ENCODE data around the gene DLGAP4.

The DLGAP4 gene

DNA sequence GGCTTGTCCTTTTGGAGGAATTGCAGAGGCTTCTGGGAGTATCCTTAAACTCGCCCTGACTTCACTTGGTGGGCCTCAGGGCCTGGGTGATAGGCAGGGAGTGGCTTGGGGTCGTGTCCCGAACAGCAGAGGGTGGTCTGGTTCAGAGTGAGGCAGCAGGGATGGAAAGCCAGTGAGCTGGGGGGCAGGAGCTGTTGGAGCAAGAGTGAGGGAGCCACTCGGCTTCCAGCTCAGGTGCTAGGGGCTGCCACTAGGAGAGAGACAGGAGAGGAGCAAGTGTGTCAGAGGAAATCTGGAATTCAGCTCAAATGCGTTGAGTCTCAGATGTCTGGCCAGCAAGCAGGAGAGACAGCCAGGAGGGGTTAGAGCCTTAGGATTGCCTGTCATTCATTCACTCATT lies 85.8 kb downstream of the DLGAP4 start:
- ChIA-PET CTCF (interaction anchor here (1.2 to 1.9 kb wide), 2 partner anchors 47 to 190 kb away, joined by 3 to 5 read pairs; no protein-coding TSS in a partner anchor), POLR2A (no interaction called here)
- no peak for DNase-seq (ENCODE audit: low read depth, low spot score)

DNA sequence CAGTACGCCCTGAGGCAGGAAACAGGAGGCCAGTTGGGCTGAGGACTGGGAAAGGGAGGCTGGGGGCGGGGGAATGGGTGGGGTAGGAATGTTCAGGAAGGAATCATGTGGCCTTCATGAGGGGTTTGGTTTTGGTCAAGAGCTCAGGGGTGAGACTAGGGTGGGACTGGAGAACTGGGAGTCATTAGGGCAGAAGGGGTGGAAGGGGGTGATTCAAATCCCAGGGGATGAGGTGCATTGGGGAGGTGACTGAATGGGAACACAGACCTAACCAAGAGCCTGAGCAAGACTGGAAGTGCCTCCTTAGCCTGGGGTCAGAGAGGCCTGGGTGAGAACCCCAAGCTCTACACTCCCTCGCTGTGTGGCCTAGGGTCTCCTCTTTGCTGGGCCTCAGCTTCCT lies 86.8 kb downstream of the DLGAP4 start:
- POLR2A ChIA-PET = no interaction called here
- no peak overlapping the region for H3K4me3 ChIP-seq (ENCODE audit: low read depth, low read length)
- TF ChIP-seq, protein P1, sequence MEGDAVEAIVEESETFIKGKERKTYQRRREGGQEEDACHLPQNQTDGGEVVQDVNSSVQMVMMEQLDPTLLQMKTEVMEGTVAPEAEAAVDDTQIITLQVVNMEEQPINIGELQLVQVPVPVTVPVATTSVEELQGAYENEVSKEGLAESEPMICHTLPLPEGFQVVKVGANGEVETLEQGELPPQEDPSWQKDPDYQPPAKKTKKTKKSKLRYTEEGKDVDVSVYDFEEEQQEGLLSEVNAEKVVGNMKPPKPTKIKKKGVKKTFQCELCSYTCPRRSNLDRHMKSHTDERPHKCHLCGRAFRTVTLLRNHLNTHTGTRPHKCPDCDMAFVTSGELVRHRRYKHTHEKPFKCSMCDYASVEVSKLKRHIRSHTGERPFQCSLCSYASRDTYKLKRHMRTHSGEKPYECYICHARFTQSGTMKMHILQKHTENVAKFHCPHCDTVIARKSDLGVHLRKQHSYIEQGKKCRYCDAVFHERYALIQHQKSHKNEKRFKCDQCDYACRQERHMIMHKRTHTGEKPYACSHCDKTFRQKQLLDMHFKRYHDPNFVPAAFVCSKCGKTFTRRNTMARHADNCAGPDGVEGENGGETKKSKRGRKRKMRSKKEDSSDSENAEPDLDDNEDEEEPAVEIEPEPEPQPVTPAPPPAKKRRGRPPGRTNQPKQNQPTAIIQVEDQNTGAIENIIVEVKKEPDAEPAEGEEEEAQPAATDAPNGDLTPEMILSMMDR (IDR thresholded peaks at IDR 0.05; ENCODE audit: insufficient read depth, low read length, missing control alignments) = no peak
- DNase-seq (ENCODE audit: low read depth, low spot score) = no peak
- CTCF ChIA-PET = no interaction called here

More for the DNA sequence above, 85.8 kb downstream of the DLGAP4 start:
- TF ChIP-seq, protein P1 (IDR thresholded peaks at IDR 0.05; ENCODE audit: insufficient read depth, low read length, missing control alignments) = no peak
- no peak overlapping the region for H3K4me3 ChIP-seq (ENCODE audit: low read depth, low read length)

DNA sequence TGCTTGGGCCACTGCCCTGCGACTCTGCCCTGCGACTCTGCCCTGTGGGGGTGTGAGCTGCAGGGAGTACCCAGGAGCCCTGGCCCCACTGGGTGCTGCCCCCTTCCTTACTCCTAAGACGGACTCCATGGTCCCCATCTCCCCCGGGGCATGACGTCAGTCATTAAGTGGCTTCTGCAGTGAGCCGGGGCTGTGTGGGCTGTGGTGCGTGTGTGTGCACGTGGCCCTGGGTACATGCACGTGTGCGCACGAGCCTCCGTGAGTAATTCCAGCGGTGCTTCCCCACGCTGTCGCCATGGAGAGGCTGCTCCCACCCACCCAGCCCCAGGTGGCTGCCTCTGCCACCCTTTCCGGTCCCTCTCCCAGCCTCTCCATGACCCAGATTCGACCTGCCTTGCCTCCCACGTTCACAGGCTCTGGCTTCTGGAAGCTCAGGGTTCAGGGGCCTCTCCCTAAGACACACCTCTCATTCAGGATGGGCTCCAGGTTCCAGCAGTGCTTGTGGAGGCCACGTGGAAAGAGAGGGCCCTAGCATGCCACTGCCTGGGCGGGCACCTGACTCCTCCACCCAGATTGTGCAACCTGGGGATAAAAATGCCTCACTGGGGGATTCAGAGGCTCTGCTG lies 88.3 kb downstream of the DLGAP4 start:
- DNase-seq (ENCODE audit: low read depth, low spot score) = no peak
- TF ChIP-seq, protein P1 (IDR thresholded peaks at IDR 0.05; ENCODE audit: insufficient read depth, low read length, missing control alignments) = no peak
- ChIA-PET CTCF (no interaction called here), POLR2A (no interaction called here)
- H3K4me3 ChIP-seq (ENCODE audit: low read depth, low read length) = no peak overlapping the region

DNA sequence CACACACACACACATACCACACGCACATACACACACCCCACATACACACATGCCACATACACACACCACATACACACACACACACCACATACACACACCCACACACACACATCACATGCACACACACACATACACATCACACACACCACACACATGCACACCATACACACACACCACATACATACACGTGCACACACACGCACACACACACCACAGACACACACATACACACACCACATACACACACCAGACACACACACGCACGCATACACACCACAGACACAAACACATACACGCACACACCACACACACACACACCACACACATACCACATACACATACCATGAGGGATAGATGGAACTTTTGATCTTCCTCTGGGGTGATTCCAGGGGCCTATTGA lies 90.2 kb downstream of the DLGAP4 start:
- DNase-seq (ENCODE audit: low read depth, low spot score) = no peak
- ChIA-PET CTCF (no interaction called here), POLR2A (no interaction called here)
- TF ChIP-seq, protein P1 (IDR thresholded peaks at IDR 0.05; ENCODE audit: insufficient read depth, low read length, missing control alignments) = no peak
- H3K4me3 ChIP-seq (ENCODE audit: low read depth, low read length) = no peak overlapping the region

DNA sequence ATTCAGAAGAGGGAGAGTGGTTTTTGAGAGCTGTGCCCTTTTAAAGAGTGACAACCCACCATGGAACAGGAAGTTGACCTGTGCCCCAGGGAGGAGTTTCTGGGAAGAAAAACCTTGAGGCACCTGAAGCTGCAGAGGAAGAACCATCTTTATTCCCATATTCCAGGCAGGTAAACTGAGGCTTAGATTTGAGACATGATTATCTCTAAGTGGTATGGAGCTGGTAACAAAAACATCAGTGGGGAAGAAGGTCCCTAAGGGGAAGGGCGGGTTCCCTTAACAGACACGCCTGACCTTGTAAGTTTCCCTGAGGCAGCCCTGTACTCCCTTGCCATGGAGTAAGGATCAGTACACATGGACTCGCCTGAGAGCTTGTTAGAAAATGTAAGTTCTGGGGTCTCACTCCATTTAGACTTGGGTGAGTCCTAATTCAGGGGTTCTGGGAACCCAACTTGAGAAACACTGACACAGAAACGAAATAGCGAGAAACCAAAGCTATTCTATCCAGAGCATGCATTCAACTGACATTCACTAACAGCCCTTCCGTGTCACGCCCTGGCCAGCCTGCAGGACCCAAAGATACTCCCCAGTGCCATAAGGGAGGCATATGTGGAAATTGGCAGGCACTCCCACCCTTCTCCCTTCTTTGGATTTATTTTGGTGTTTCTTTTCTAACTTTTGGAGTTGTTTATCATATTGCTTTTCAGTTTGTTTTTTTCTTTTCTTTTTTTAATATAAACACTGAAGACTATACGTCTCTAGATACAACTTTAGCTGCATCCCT lies 90.9 kb downstream of the DLGAP4 start:
- no peak overlapping the region for H3K4me3 ChIP-seq (ENCODE audit: low read depth, low read length)
- no peak for DNase-seq (ENCODE audit: low read depth, low spot score)
- TF ChIP-seq, protein P1 (IDR thresholded peaks at IDR 0.05; ENCODE audit: insufficient read depth, low read length, missing control alignments) = no peak
- ChIA-PET POLR2A (no interaction called here), CTCF (interaction anchor here (0.9 to 1.2 kb wide), 2 partner anchors 8 to 55 kb away, joined by 3 read pairs; no protein-coding TSS in a partner anchor)

DNA sequence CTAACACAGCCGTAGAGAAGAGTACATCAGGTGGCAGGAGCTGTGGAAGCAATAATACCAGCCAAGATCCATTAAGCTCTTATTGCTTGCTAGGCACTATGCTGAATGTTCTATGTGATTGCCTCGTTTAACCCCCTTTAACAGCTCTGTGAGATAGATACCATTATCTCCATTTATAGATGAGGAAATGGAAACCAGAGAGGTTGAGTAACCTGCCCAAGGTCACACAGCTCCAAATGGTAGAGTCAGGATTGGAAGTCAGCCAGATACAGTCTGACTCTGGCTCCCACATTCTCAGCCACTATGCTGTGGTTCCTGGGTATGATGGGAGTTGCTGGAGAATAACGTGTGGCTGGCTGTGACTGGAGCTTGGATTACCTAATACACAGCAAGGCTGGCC lies 92.4 kb downstream of the DLGAP4 start:
- no peak overlapping the region for H3K4me3 ChIP-seq (ENCODE audit: low read depth, low read length)
- DNase-seq (ENCODE audit: low read depth, low spot score) = no peak
- CTCF ChIA-PET = no interaction called here
- POLR2A ChIA-PET = no interaction called here
- TF ChIP-seq, protein P1 (IDR thresholded peaks at IDR 0.05; ENCODE audit: insufficient read depth, low read length, missing control alignments) = no peak

All from AG04449 (cell line).